ENCODE measurements around the gene RERE. TPM values are rescaled to one million over a fixed set of nuclear protein-coding genes. Genes with fewer than 3 reads are reported as not detected.

The RERE gene
- total RNA-seq, 1 donor from 2014 or later = 19.2 TPM

GRCh38 chr1:8716238-8716637 lies 101.2 kb downstream of the RERE start:
- Histone ChIP-seq H3K4me3 (ENCODE audit: low read depth, low read length) (no peak overlapping the region), H3K27me3 (ENCODE audit: control insufficient read depth, insufficient read depth, low read length) (no peaks in the 10 kb centered on the region), H3K36me3 (ENCODE audit: control insufficient read depth, insufficient read depth, low read length) (no peaks in the 10 kb centered on the region)
- DNase-seq (ENCODE audit: low read depth) = no peak
- no peak for TF ChIP-seq CTCF (IDR thresholded peaks at IDR 0.05; ENCODE audit: insufficient read depth, low read length, severe bottlenecking)
- FAIRE-seq = no peak

- DNase-seq (ENCODE audit: low read depth) = no peak
- no peaks in the 10 kb centered on the region for H3K27me3 ChIP-seq (ENCODE audit: control insufficient read depth, insufficient read depth, low read length)
- FAIRE-seq = no peak
- no peak overlapping the region for H3K4me3 ChIP-seq (ENCODE audit: low read depth, low read length)
- TF ChIP-seq CTCF (IDR thresholded peaks at IDR 0.05; ENCODE audit: insufficient read depth, low read length, severe bottlenecking) = no peak
- no peaks in the 10 kb centered on the region for H3K36me3 ChIP-seq (ENCODE audit: control insufficient read depth, insufficient read depth, low read length)
Measured at GRCh38 chr1:8714173-8714572, 103.3 kb downstream of the RERE start.

GRCh38 chr1:8712413-8713231 lies 104.8 kb downstream of the RERE start:
- FAIRE-seq (no peak), DNase-seq (ENCODE audit: low read depth) (peak; percentile 80)
- Histone ChIP-seq H3K27me3 (ENCODE audit: control insufficient read depth, insufficient read depth, low read length) (no peaks in the 10 kb centered on the region), H3K4me3 (ENCODE audit: low read depth, low read length) (no peak overlapping the region), H3K36me3 (ENCODE audit: control insufficient read depth, insufficient read depth, low read length) (no peaks in the 10 kb centered on the region)
- TF ChIP-seq CTCF (IDR thresholded peaks at IDR 0.05; ENCODE audit: insufficient read depth, low read length, severe bottlenecking) = no peak

- Histone ChIP-seq H3K27me3 (ENCODE audit: control insufficient read depth, insufficient read depth, low read length) (no peaks in the 10 kb centered on the region), H3K4me3 (ENCODE audit: low read depth, low read length) (no peak overlapping the region), H3K36me3 (ENCODE audit: control insufficient read depth, insufficient read depth, low read length) (no peaks in the 10 kb centered on the region)
- no peak for DNase-seq (ENCODE audit: low read depth)
- TF ChIP-seq CTCF (IDR thresholded peaks at IDR 0.05; ENCODE audit: insufficient read depth, low read length, severe bottlenecking) = no peak
- no peak for FAIRE-seq
Measured at GRCh38 chr1:8711873-8712412, 105.5 kb downstream of the RERE start.

- Histone ChIP-seq H3K36me3 (ENCODE audit: control insufficient read depth, insufficient read depth, low read length) (no peaks in the 10 kb centered on the region), H3K27me3 (ENCODE audit: control insufficient read depth, insufficient read depth, low read length) (no peaks in the 10 kb centered on the region), H3K4me3 (ENCODE audit: low read depth, low read length) (no peak overlapping the region)
- DNase-seq (ENCODE audit: low read depth) = no peak
- TF ChIP-seq CTCF (IDR thresholded peaks at IDR 0.05; ENCODE audit: insufficient read depth, low read length, severe bottlenecking) = no peak
- no peak for FAIRE-seq
Measured at GRCh38 chr1:8711151-8711550, 106.3 kb downstream of the RERE start.

Measured in bronchial epithelial cell (primary cell).